LoVo (cell line): Measurements from ENCODE around the gene CARD18.
"Not testable (repeated sequence)": the region's sequence is repeated elsewhere in the genome, so short reads cannot be mapped to it uniquely, and the experiment has no call there.

Experiments used
- DNase-seq: peaks from one replicate; pipeline ENCODE4 v3.0.0-alpha.2; 2016; ENCODE audit warnings: low spot score

The CARD18 gene

GRCh38 chr11:105132716-105133511 is 6.7 kb downstream of the CARD18 start:
- no peak for DNase-seq

- DNase-seq = no peak
Observed at GRCh38 chr11:105130189-105130813, 9.3 kb downstream of the CARD18 start.

- DNase-seq = no peak
Observed at GRCh38 chr11:105124756-105125155, 14.8 kb downstream of the CARD18 start.

GRCh38 chr11:105111145-105111944 is 28.2 kb downstream of the CARD18 start:
- no peak for DNase-seq

GRCh38 chr11:105110688-105111030 is 28.9 kb downstream of the CARD18 start:
- no peak for DNase-seq

- DNase-seq = no peak
Observed at GRCh38 chr11:105109855-105110687, 29.5 kb downstream of the CARD18 start.

GRCh38 chr11:105109321-105109720 is 30.2 kb downstream of the CARD18 start:
- no peak for DNase-seq

- no peak for DNase-seq
Observed at GRCh38 chr11:105108247-105108646, 31.3 kb downstream of the CARD18 start.

- not testable (repeated sequence) for DNase-seq
Observed at GRCh38 chr11:105107226-105107825, 32.2 kb downstream of the CARD18 start.

- DNase-seq = no peak
Observed at GRCh38 chr11:105106140-105106539, 33.4 kb downstream of the CARD18 start.

- no peak for DNase-seq
Observed at GRCh38 chr11:105104292-105104691, 35.3 kb downstream of the CARD18 start.

GRCh38 chr11:105103336-105103735 is 36.2 kb downstream of the CARD18 start:
- DNase-seq = no peak

GRCh38 chr11:105102079-105102581 is 37.4 kb downstream of the CARD18 start:
- DNase-seq = not testable (repeated sequence)

- DNase-seq = no peak
Observed at GRCh38 chr11:105100981-105101630, 38.5 kb downstream of the CARD18 start.

- DNase-seq = no peak
Observed at GRCh38 chr11:105100206-105100605, 39.4 kb downstream of the CARD18 start.

- not testable (repeated sequence) for DNase-seq
Observed at GRCh38 chr11:105099594-105099993, 40.0 kb downstream of the CARD18 start.

- no peak for DNase-seq
Observed at GRCh38 chr11:105092256-105093239, 47.0 kb downstream of the CARD18 start.
